ENCODE measurements around the gene PPP3CA.

The PPP3CA gene

DNA sequence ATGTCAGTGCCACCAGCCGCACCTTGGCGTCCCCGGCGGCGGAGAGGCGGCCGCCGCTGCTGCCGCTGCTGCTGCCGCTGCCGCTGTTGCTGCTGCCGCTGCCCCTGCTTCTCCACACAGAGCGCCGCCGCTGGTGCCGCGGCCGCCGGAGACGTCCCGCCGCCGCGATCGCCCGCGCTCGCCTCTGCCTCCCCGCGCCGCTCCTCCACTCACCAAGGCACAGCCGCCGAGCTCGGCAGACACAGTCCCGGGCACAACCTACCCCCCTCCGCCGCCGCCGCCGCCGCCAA is at the start of gene PPP3CA:
Gene PPP3CA, minus strand, starts transcription at position 260 of the 290 bp plus-strand sequence.
- DNase-seq (ENCODE audit: extremely low read depth in 1 of 2, low read depth in 1 of 2): no peak

DNA sequence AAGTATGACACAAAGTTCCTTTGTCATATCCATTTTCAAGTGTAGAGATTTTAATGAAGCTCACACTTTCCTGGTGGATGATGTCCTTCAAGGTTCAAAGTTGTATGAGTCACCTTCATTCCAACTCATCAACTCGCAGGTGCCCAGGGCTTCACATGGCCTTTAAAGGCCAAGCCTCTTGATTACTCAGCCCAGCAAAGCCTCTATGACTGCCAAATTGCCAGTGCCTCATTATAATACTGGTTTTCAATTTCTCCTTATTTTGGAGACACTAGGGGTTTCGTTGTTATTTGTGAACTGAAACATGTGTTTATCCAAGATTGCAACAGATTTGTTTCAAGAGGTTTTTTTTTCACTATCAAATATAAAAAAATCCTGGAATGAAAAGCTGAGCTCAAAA is 45.9 kb upstream of the PPP3CA start:
- DNase-seq (ENCODE audit: extremely low read depth in 1 of 2, low read depth in 1 of 2): no peak

DNA sequence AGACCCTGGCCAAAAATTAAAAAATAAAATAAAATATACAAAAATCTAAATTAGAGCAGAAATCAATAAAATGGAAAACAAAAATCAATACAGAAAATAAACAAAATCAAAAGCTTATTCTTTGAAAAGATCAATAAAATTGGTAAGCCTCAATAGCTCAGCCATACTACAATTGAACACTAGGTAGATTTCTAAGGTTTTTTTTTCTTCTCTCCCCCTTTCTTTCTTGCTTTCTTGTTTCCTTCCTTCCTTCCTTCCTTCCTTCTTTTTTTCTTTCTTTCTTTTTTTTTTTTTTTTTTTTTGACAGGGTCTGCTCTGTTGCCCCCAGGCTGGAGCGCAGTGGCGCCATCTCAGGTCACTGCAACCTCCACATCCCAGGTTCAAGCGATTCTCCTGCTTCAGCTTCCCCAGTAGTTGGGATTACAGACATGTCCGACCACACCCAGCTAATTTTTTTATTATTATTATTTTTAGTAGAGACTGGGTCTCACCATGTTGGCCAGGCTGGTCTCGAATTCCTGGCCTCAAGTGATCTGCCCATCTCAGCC is 23.4 kb upstream of the PPP3CA start:
- no peak for DNase-seq (ENCODE audit: extremely low read depth in 1 of 2, low read depth in 1 of 2)

DNA sequence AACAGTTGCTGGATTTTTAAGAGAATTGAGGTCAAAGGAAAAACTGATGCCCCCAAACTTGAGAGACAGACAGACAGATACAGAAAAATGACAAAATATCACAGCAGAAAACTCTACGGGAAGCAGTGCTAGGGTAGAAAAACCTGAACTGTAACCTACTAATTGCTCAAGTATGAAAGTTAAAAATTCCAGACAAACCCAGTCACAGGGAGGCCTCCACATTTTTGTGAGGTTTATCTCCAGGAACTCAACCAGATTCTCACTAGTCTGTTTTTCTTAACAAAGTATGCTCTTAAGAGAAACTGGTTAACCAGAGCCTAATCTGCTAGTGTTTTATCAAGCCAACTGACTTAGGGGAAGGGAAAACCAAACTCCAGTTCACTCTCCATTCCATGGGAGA is 19.9 kb upstream of the PPP3CA start:
- no peak for DNase-seq (ENCODE audit: extremely low read depth in 1 of 2, low read depth in 1 of 2)

DNA sequence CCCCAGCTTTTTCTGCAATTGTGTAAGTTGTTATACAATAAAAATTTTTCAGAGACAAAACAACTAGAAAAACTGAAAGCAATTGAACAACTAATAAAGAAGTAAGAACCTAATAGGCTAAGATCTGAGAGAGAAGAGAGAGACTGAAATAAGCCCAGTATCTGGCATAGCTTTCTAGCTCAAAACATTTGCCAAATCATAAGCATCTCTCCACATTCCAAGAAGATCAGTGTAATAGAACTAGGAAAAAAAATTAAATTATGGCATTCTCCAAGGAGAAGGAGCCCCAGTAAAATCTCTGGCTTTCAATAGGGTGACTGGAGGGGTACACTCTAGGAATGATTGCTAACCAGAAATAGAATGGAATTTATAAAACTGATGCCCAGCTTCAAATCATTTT is 19.0 kb upstream of the PPP3CA start:
- no peak for DNase-seq (ENCODE audit: extremely low read depth in 1 of 2, low read depth in 1 of 2)

DNA sequence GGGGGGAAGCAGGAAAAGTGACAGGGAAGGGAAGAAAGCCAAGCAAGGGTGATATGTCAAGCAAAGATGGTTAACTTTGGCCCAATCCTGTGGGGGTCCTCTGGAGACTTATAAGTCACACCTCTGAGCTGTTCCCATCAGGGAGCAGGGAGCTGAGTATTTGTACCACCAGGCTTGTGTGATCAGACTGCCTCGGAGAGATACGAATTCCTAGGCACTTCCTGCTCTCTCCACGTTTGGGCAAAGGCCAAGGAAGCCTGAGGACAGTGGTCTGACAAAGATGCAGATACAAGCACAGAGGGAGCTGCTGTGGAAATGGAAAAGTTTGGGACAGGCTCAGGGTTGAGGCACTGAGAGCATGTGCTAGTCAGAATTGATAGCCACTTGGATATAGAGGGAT is 10.4 kb upstream of the PPP3CA start:
- DNase-seq (ENCODE audit: extremely low read depth in 1 of 2, low read depth in 1 of 2): no peak

DNA sequence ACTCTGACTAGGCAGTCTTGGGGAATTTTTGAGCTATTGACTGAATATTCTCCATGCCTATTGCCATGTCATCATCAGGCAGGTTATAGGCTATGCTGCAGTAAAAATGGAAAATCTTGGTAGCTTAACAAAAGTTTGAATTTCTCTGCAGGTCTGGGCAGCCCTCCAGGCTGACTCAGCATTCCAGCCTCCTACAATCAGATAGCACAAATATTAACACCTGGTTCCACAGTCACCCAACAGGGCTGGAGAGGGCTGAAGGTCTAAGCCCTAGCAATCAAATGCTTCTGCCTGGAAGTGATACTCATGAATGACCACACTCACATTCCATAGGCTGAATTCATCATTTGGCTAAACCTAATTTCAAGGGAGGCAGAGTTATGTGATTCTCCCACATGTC is 9.6 kb upstream of the PPP3CA start:
- DNase-seq (ENCODE audit: extremely low read depth in 1 of 2, low read depth in 1 of 2): no peak

DNA sequence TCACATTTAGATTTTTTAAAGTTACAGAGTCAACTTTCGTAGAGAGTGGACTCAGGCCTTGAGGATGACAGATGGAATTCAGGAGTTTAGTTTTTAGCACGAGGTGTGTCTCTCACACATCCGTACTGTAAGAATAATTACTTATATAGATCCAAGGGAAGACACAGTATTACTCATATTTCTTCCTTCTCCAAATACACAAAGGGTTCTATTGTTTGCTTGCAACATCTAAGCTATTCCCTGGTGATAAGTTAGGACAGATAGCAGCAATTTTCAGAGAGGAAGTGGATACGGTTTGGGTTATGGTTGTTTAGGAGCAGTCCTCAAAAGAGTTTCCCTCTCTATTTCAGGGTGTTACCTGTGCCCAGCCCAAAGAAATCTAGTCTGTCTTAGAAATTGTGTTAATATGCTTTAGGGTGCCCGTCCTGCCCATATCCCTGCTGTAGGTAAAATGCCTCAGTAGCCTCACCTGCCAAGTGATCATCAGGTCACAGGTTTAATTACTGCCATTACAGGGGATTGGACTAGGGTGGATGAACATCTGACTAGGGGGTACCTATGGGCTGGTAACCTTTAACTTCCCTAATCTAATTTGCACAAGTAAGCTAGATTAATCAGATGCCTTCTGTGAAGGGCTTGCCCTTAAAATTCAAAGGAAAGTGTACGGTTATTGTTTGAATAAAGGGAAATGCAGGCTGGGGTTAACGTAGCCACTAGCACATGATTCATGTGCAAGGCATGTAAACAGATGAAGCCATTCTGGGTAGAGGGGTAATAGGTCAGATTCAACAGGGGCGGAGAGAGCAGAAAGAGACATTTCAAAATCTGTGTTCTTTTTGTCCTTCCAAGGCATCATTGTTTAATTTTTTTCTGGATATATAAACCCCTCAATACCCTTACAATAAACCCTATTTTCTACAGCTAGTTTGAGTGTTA is 8.7 kb upstream of the PPP3CA start:
- DNase-seq (ENCODE audit: extremely low read depth in 1 of 2, low read depth in 1 of 2): no peak

DNA sequence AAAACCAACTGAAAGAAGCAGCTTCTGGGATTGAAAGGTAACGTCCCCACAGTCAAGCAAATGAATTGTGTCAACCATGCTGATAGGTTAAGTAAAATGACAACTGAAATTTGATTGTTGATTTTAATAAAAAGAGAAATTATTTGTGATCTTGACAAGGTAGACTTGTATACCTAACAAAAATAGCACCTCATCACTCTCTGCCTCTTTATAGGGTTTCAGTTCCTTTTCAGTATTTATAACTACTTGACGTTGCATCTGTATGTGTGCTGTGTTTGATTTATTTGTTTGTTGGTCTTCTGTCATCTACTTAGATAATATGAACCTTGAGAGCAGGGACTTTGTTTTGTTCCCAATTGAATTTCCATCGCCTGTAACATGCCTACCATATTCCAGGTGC is 7.9 kb upstream of the PPP3CA start:
- no peak for DNase-seq (ENCODE audit: extremely low read depth in 1 of 2, low read depth in 1 of 2)

DNA sequence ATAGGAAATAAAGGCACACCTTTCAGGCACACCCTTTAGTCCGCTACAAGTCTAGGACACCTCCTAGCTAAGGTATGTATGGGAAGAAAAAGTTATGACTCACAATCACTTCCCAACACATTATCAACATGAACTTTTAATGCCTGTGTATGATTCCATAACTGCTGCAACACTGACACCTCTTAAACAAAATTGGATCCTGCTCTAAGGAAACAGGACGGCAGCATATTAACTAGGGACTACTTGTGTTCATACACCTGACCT is 2.4 kb upstream of the PPP3CA start:
- no peak for DNase-seq (ENCODE audit: extremely low read depth in 1 of 2, low read depth in 1 of 2)

DNA sequence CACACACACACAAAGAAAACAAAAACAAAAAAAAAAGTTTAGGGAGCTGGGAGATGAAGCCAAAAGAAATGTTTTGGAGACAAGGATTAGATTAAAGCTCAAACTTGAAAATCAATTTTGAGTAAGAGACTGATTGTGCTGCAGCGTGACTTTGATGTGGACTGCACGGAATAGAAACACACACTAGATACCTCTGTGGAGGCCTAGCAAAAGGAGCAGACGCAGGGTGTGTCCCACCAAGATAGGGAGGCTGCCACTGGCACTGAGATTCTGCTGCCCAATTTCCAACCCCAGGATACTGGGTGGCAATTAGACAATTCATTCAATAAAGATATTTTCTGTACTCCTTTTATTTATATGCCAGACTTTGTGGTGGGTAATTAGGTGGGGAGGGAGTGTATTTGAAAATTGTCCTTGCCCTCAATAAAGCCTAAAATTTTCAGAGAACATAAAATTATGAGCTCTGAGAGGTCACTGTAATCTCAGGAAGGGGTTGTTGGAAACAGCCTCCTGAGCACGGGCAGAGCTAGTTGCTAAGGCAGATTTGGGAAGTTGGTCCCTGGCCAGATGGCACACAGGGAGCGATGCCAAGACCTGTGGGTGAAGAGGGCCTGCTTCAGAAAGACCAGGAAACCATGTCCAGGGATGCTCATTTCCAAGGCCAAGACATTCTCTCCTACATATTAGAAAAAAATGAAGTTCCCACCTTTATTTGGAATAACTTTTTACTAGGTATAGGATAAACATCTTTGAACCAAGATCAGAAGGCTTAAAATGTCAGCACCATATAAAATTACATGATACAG is 1.9 kb upstream of the PPP3CA start:
- DNase-seq (ENCODE audit: extremely low read depth in 1 of 2, low read depth in 1 of 2): no peak

DNA sequence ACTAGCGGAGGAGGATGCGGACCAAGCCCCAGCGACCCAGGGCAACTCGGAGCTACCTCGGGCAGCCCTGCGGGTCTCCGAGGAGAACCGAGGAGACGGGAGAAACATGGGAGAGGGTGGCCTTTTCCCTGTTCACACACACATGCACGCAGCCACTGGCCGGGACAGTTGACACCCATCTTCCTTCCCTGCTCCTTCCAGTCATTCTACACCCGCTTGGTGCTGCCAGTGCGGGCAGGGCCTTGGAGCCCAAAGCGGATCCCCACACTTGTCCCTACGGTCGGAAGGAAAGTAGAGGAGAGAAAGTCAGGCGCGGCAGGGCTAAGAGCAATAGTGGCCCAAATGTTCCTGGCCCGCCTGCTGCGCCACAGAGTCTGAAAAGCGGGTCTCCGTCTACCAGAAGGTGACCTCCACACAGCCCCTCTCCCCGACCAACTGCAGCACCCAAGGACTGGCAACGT is 1.1 kb upstream of the PPP3CA start:
- no peak for DNase-seq (ENCODE audit: extremely low read depth in 1 of 2, low read depth in 1 of 2)

DNA sequence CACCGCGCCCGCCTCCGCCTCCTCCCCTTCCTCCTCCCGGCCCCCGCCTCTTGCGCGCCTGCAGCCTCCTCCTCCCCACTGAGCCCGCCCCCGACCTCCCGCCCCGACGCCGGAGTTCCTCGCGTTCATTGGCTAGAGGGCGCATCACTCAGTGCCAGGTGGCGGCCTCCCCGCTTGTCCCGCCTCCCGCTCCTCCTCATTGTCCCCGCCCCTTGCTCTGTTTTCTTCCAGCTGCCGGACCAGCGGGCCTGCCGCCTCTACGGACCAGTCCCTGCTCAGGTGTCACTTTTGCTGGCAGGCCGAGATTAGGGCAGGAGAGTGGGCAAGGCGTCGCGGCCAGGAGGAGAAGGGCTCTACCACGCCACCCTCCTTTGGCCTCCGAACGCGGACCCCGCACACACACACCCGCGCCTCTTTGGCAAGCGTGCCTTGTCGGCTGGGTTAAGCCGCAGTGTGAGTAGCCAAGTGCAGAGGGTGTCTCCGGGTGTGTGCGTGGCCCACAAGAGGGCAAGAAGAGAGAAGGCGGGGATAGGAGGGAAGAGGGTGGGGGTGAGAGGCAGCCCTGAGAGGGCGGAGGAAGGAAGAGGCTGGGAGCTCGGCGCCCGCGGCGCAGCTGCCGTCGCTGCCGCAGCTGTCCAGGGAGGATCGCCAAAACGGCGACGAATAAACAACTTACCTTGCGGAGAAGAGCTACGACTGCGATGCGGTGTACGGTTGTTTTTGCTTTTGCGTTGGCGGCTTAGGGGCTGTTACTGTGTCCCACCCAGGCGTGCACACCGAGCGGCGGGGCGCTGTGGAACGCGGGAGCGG is 436 bp upstream of the PPP3CA start:
- DNase-seq (ENCODE audit: extremely low read depth in 1 of 2, low read depth in 1 of 2): peak; percentile 96 to 98

DNA sequence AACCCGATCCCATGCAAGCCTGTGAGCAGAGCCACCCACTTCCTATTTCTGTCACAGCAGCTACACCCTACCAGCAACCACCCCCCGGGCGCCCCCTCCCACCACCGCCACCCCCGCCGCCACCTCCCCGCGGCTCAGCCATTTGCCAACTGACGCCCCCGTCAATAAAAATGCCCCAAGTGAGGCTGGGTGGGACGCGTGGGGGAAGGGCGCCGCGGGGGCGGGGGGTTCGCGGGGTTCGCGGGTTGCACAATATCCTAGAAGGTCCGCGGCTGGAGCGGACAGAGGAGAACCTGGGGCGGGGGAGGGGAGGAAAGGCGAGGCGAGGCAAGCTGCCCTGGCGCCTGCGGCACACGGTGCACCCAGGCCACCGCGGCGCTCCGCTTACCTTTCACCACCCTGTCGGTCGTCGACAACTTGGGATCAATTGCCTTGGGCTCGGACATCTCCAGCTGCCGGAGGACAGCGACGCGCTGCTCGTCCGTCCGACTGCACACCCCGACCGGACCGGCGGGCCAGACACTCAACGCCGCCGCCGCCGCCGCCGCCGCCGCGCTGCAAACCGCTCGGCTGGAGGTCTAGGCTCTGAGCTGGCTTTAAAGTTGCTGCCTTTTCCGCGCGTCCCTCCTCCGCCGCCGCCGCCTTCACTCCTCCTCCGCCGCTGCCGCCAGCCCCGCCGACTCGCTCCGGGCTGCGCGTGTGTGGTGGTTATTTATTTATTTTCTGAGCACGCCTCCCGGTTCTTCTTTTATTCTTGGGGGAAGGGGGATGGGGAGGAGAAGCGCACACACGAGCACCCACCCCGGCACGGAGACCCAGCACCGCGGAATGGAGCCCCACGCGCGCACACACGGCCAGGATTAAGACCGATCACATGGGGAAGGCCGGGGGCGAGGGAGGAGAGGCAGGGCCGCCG is 717 bp downstream of the PPP3CA start:
- DNase-seq (ENCODE audit: extremely low read depth in 1 of 2, low read depth in 1 of 2): peak in 1 of 2 donors; percentile 19

DNA sequence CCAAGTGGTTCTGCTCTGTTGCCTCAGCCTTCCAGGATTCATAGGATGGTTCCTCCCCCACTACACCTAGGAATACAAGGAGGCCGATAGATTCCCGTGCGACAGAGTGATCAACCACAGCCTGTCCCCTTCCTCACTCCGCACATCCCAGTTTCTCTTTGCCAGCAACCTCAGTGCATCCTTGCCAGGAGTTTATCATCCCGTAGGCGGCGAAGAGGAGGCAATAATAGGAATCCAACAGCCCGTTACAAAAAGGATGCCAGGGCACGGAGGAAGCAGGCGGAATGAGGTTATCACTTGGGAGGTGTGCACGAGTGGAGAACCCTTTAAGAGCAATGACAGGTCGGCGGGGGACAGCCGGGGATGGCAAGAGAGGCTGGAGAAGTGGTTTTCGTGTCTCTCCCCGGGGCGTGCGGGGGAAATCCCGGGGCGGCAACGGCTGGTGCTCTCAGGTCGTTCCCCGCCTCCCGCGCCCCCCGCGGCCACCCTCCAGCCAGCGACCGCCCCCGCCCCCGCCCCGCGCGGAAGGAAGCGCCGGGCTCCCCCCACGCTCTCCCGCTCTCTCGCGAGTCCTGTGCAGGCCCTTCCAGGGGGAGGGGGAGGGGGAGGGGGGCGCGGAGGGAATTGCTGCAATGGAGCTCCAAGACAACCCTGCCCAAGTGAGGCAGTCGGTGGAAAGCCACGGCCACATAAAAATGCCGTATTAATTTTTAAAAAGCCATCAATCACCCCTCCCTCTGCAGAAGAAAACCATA is 1.6 kb downstream of the PPP3CA start:
- DNase-seq (ENCODE audit: extremely low read depth in 1 of 2, low read depth in 1 of 2): peak in 1 of 2 donors; percentile 39

DNA sequence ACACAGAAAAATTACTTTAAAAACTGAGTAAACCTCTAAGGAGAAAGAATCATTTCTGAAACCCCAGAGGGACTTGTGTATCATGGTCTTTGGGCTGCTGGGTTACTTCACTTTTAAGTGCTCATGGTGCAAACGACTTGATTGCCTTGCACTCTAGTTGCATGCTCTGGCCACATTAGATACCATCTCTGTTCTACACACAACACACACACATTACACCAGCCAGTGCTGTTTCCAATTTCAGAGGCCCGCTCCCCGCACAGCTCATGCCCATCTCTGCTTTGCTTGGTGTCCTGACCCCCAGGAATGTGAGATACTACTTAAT is 2.1 kb downstream of the PPP3CA start:
- DNase-seq (ENCODE audit: extremely low read depth in 1 of 2, low read depth in 1 of 2): no peak

DNA sequence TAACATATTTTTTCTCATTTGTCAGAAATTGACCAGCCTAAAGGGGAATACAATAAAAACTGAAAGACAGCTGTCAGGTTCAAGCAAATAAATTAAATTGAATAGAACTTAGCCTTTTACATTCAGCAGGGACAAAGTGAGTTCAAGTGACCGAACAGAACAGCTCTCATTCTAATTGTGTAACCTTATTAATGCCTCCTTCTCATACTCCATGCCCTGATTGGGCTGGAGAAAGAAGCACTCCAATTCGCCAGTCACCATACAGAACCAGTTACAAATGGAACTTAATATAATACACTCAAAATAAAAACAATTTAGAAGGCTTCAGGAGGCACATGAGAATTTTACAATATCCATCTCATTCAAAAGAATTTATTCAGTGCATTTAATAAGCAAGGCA is 8.0 kb downstream of the PPP3CA start:
- DNase-seq (ENCODE audit: extremely low read depth in 1 of 2, low read depth in 1 of 2): no peak

DNA sequence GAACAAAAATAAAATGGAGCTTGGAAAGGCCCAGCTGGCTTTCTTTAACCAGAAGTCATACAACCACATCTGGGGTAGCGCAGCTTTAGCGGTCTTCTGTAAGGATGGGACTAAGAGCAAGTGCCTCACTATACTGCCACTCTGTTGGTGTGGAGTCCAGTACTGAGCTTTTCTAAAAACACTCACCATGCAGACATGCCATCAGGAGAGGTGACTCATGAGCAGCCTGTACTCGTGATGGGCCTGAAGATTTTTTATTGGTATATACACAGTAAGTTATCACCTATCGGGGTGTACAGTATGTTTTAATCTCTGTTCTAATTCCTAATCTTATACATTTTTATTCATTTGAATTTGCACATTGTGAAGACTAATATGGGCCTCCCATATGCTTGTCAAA is 9.6 kb downstream of the PPP3CA start:
- no peak for DNase-seq (ENCODE audit: extremely low read depth in 1 of 2, low read depth in 1 of 2)

DNA sequence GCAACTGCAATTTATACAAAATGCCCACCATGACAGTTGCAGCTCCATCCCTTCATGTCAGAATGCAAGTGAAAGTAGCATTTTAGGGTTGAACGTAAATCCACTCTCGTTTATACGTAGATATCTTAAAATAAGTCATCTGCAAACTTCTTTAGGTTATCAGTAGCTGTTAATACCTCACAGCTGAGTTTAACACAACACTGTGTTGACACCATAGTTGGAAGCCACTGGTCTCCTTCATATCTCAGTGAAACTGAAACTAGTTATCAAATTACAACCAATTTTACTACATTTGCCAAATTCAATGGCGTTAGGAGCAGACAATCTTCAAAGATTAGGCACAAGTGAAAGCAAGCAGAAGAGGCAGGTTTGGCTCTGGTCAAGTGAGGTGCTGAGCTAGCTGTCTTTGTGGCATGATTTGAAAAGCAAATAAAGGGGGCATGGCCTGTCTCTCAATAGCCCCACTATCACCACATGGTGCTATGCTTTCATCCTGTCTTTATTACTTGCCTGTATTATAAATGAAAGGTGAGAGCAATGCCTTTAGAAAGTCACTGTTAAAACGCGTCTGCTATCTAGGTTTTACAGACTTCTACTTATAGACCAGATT is 12.3 kb downstream of the PPP3CA start:
- no peak for DNase-seq (ENCODE audit: extremely low read depth in 1 of 2, low read depth in 1 of 2)
